Mesendoderm (in vitro differentiated cells): ENCODE measurements around the gene FBXW11.

Experiments
- DNase-seq: peaks from one replicate; pipeline ENCODE4 v3.0.0; 2013
- H2AK5ac ChIP-seq: 2 replicates; pipeline ENCODE4 v1.6.1; 2013; ENCODE audit warnings: low read length, inconsistent platforms
- H2BK120ac ChIP-seq: 2 replicates; pipeline ENCODE4 v1.6.1; 2013; ENCODE audit warnings: low read depth, mild to moderate bottlenecking, low read length, moderate library complexity, mixed read lengths
- H2BK15ac ChIP-seq: replicated peaks from 2 replicates; pipeline ENCODE4 v1.6.1; 2013; ENCODE audit warnings: low read depth, mild to moderate bottlenecking, moderate library complexity
- H2BK5ac ChIP-seq: 2 replicates; pipeline ENCODE4 v1.6.1; 2013; ENCODE audit warnings: low read length, inconsistent platforms
- H3K18ac ChIP-seq: 2 replicates; pipeline ENCODE4 v1.6.1; 2013; ENCODE audit warnings: mild to moderate bottlenecking, low read length, mixed read lengths
- H3K23ac ChIP-seq: one replicate; pipeline ENCODE4 v1.6.1; 2013; ENCODE audit warnings: low read length
- H3K27ac ChIP-seq: 2 replicates; pipeline ENCODE4 v1.5.1; 2013; ENCODE audit warnings: low read depth, mild to moderate bottlenecking, inconsistent platforms, low read length, moderate library complexity
- H3K27me3 ChIP-seq: 2 replicates; pipeline ENCODE4 v1.6.1; 2013; ENCODE audit warnings: low read length, control low read depth, mild to moderate bottlenecking, inconsistent platforms; ENCODE audit not compliant: insufficient read depth, poor library complexity
- H3K36me3 ChIP-seq: 2 replicates; pipeline ENCODE4 v1.6.1; 2013; ENCODE audit warnings: low read length, inconsistent platforms; ENCODE audit not compliant: control insufficient read depth, insufficient read depth
- H3K4ac ChIP-seq: one replicate; pipeline ENCODE4 v1.6.1; 2013; ENCODE audit warnings: low read depth, mild to moderate bottlenecking, low read length, moderate library complexity
- H3K4me1 ChIP-seq: 2 replicates; pipeline ENCODE4 v1.6.1; 2013; ENCODE audit warnings: low read depth, low read length, inconsistent platforms; ENCODE audit not compliant: control insufficient read depth
- H3K4me2 ChIP-seq: 2 replicates; pipeline ENCODE4 v1.6.1; 2013; ENCODE audit warnings: low read length
- H3K4me3 ChIP-seq: 2 replicates; pipeline ENCODE4 v1.5.1; 2013; ENCODE audit warnings: mild to moderate bottlenecking, low read length
- H3K56ac ChIP-seq: one replicate; pipeline ENCODE4 v1.6.1; 2013; ENCODE audit warnings: low read length
- H3K79me1 ChIP-seq: 2 replicates; pipeline ENCODE4 v1.6.1; 2013; ENCODE audit warnings: low read length, inconsistent platforms
- H3K79me2 ChIP-seq: 2 replicates; pipeline ENCODE4 v1.6.1; 2013; ENCODE audit warnings: mild to moderate bottlenecking, low read length; ENCODE audit not compliant: control insufficient read depth, insufficient read depth
- H3K9ac ChIP-seq: 2 replicates; pipeline ENCODE4 v1.6.1; 2013; ENCODE audit warnings: low read length, inconsistent platforms
- H4K5ac ChIP-seq: one replicate; pipeline ENCODE4 v1.6.1; 2013; ENCODE audit warnings: low read length
- H4K8ac ChIP-seq: one replicate; pipeline ENCODE4 v1.6.1; 2013; ENCODE audit warnings: low read depth, mild to moderate bottlenecking, control low read depth, low read length, moderate library complexity
- WGBS: extraction: QIAGEN DNeasy Blood & Tissue Kit; methylation state at CpG from one replicate; pipeline ENCODE4 v1.1.7; 2013; ENCODE audit warnings: low lambda C conversion rate, missing lambda C conversion rate; ENCODE audit not compliant: insufficient coverage; ENCODE audit errors: extremely low coverage; 5-methylcytosine and 5-hydroxymethylcytosine counted together

FBXW11 gene

GRCh38 chr5:172051643-172052339, 45.4 kb upstream of the FBXW11 start:
- H2AK5ac ChIP-seq: no peak overlapping the region
- H3K79me2 ChIP-seq: no peaks in the 10 kb centered on the region
- H4K5ac ChIP-seq: no peak overlapping the region
- no peak overlapping the region for H3K4me3 ChIP-seq
- no peak overlapping the region for H3K27ac ChIP-seq
- H3K23ac ChIP-seq: no peak overlapping the region
- H3K4me2 ChIP-seq: no peak overlapping the region
- no peaks in the 10 kb centered on the region for H3K79me1 ChIP-seq
- H3K56ac ChIP-seq: no peak overlapping the region
- WGBS: no CpG with 5 or more reads among the region's 16 CpGs
- no peak overlapping the region for H2BK5ac ChIP-seq
- H2BK15ac ChIP-seq: no peak overlapping the region
- H2BK120ac ChIP-seq: no peak overlapping the region
- no peaks in the 10 kb centered on the region for H3K36me3 ChIP-seq
- DNase-seq: no peak
- H3K18ac ChIP-seq: no peak overlapping the region
- H3K9ac ChIP-seq: no peak overlapping the region
- H4K8ac ChIP-seq: no peak overlapping the region
- H3K4ac ChIP-seq: no peak overlapping the region
- H3K27me3 ChIP-seq: no peaks in the 10 kb centered on the region
- H3K4me1 ChIP-seq: no peaks in the 10 kb centered on the region

- Histone ChIP-seq H3K23ac (no peak overlapping the region), H2BK120ac (no peak overlapping the region), H2AK5ac (no peak overlapping the region), H3K56ac (no peak overlapping the region), H3K79me2 (no peaks in the 10 kb centered on the region), H2BK5ac (no peak overlapping the region), H3K18ac (no peak overlapping the region), H3K4me1 (no peaks in the 10 kb centered on the region), H3K36me3 (no peaks in the 10 kb centered on the region), H4K8ac (no peak overlapping the region), H3K4me2 (no peak overlapping the region), H3K27ac (no peak overlapping the region), H4K5ac (no peak overlapping the region), H3K9ac (no peak overlapping the region), H3K27me3 (no peaks in the 10 kb centered on the region), H3K4me3 (no peak overlapping the region), H3K79me1 (no peaks in the 10 kb centered on the region), H3K4ac (no peak overlapping the region), H2BK15ac (no peak overlapping the region)
- DNase-seq: no peak
- WGBS: no CpG with 5 or more reads among the region's 4 CpGs
Observed at GRCh38 chr5:172050080-172050479, 43.6 kb upstream of the FBXW11 start.

DNA sequence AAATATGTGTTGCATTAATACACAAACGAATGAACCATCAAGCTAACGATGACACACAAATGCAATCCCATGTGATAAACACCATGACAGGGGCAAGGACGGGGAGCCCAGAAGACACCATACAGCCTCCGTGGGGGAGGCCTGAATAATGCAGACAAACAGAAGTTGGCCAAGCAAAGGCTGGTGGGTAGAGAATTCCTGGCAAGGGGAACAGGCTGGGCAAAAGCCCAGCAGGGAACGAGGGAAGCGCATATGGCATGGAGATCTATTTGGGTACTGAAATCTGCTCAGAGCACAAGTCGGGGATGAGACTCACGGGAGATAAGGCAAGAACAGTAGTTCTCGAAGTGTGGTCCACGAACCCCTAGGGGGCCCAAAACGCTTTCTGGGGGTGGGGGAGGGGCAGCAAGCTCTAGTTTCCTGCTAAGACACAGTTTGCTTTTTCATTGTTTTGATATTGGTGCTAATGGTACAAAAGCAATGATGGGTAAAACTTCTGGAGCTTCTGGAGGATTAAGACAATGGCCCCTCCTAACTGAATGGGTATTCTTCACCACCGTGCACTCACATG, 42.9 kb upstream of the FBXW11 start:
- Histone ChIP-seq H3K9ac (no peak overlapping the region), H3K56ac (no peak overlapping the region), H3K4me1 (no peaks in the 10 kb centered on the region), H2BK15ac (no peak overlapping the region), H3K4ac (no peak overlapping the region), H3K27ac (no peak overlapping the region), H2BK120ac (no peak overlapping the region), H3K4me2 (no peak overlapping the region), H4K5ac (no peak overlapping the region), H2BK5ac (no peak overlapping the region), H3K79me1 (no peaks in the 10 kb centered on the region), H3K36me3 (no peaks in the 10 kb centered on the region), H3K23ac (no peak overlapping the region), H4K8ac (no peak overlapping the region), H3K27me3 (no peaks in the 10 kb centered on the region), H3K18ac (no peak overlapping the region), H3K4me3 (no peak overlapping the region), H3K79me2 (no peaks in the 10 kb centered on the region), H2AK5ac (no peak overlapping the region)
- peak; percentile 47 for DNase-seq
- no CpG with 5 or more reads among the region's 12 CpGs for WGBS

GRCh38 chr5:172048539-172049101, 42.2 kb upstream of the FBXW11 start:
- Histone ChIP-seq H2AK5ac (no peak overlapping the region), H3K4ac (no peak overlapping the region), H3K27me3 (no peaks in the 10 kb centered on the region), H3K56ac (no peak overlapping the region), H2BK120ac (no peak overlapping the region), H3K18ac (no peak overlapping the region), H3K79me2 (no peaks in the 10 kb centered on the region), H2BK15ac (no peak overlapping the region), H4K5ac (no peak overlapping the region), H3K4me1 (no peaks in the 10 kb centered on the region), H3K79me1 (no peaks in the 10 kb centered on the region), H3K36me3 (no peaks in the 10 kb centered on the region), H3K4me3 (no peak overlapping the region), H3K9ac (no peak overlapping the region), H3K23ac (no peak overlapping the region), H2BK5ac (no peak overlapping the region), H3K4me2 (no peak overlapping the region), H3K27ac (no peak overlapping the region), H4K8ac (no peak overlapping the region)
- no CpG with 5 or more reads among the region's 12 CpGs for WGBS
- no peak for DNase-seq

DNA sequence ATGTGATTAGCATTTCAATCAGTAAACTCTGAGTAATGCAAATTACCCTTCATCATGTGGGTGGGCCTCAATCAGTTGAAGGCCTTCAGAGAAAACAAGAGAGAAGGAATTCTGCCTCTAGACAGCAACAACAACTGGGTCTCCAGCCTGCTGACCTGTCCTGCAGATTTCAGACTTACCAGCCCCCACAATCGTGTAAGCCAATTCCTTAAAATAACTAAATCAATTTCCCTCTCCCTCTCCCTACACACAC, 41.7 kb upstream of the FBXW11 start:
- no peak for DNase-seq
- H3K27me3 ChIP-seq: no peaks in the 10 kb centered on the region
- H2AK5ac ChIP-seq: no peak overlapping the region
- H3K56ac ChIP-seq: no peak overlapping the region
- H3K36me3 ChIP-seq: no peaks in the 10 kb centered on the region
- H3K9ac ChIP-seq: no peak overlapping the region
- no peaks in the 10 kb centered on the region for H3K79me2 ChIP-seq
- H4K8ac ChIP-seq: no peak overlapping the region
- H3K4me2 ChIP-seq: no peak overlapping the region
- H3K4ac ChIP-seq: no peak overlapping the region
- H3K27ac ChIP-seq: no peak overlapping the region
- H2BK120ac ChIP-seq: no peak overlapping the region
- no peak overlapping the region for H2BK15ac ChIP-seq
- H3K18ac ChIP-seq: no peak overlapping the region
- no peak overlapping the region for H3K4me3 ChIP-seq
- no peaks in the 10 kb centered on the region for H3K4me1 ChIP-seq
- WGBS: no CpG with 5 or more reads among the region's 1 CpG
- no peak overlapping the region for H3K23ac ChIP-seq
- no peak overlapping the region for H2BK5ac ChIP-seq
- no peak overlapping the region for H4K5ac ChIP-seq
- H3K79me1 ChIP-seq: no peaks in the 10 kb centered on the region

DNA sequence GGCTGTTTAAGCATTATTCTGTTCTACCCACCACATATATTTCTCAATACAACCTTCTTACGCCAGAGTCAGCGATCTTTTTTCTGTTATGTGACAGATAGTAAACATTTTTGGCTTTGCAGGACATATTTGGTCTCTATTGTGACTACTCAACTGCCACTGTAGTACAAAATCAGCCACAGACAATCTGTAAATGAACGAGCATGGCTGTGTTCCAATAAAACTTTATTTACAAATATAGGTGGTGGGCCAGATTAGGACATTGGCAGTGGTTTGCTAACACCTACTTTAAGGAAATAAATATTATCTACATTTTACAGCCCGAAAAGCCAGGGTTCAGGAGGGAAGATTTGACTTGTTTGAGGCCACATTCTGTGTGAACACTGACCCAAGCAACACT, 40.2 kb upstream of the FBXW11 start:
- Histone ChIP-seq H4K5ac (no peak overlapping the region), H3K4me2 (no peak overlapping the region), H3K79me1 (no peaks in the 10 kb centered on the region), H3K79me2 (no peaks in the 10 kb centered on the region), H2AK5ac (no peak overlapping the region), H2BK120ac (no peak overlapping the region), H3K9ac (no peak overlapping the region), H3K4me1 (no peaks in the 10 kb centered on the region), H3K27me3 (no peaks in the 10 kb centered on the region), H3K18ac (no peak overlapping the region), H3K4ac (no peak overlapping the region), H3K56ac (no peak overlapping the region), H4K8ac (no peak overlapping the region), H3K36me3 (no peaks in the 10 kb centered on the region), H2BK15ac (no peak overlapping the region), H3K23ac (no peak overlapping the region), H2BK5ac (no peak overlapping the region), H3K27ac (no peak overlapping the region), H3K4me3 (no peak overlapping the region)
- DNase-seq: no peak
- no CpG with 5 or more reads among the region's 4 CpGs for WGBS
